ENCODE data around the gene CLPSL2.

Gene CLPSL2

DNA sequence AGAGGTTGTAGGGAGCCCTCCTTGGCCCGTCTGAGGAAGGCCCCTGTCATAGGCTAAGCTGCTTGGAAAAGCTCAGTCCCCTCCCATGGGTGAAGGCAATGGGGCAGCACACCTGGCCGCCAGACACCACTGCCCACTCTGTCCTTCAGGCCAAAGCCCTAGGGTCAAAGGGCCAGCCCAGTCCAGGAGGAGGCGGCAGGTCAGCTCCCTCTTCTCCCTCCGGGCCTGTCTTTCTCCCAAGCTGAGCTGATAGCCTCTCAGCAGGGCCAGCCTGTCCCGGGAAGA lies 5.1 kb upstream of the CLPSL2 start:
- TF ChIP-seq, protein P1, sequence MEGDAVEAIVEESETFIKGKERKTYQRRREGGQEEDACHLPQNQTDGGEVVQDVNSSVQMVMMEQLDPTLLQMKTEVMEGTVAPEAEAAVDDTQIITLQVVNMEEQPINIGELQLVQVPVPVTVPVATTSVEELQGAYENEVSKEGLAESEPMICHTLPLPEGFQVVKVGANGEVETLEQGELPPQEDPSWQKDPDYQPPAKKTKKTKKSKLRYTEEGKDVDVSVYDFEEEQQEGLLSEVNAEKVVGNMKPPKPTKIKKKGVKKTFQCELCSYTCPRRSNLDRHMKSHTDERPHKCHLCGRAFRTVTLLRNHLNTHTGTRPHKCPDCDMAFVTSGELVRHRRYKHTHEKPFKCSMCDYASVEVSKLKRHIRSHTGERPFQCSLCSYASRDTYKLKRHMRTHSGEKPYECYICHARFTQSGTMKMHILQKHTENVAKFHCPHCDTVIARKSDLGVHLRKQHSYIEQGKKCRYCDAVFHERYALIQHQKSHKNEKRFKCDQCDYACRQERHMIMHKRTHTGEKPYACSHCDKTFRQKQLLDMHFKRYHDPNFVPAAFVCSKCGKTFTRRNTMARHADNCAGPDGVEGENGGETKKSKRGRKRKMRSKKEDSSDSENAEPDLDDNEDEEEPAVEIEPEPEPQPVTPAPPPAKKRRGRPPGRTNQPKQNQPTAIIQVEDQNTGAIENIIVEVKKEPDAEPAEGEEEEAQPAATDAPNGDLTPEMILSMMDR (conservative IDR thresholded peaks at IDR 0.05; ENCODE audit: low read depth), result no peak
- CTCF ChIA-PET, result interaction anchor here (0.6 kb wide), 1 partner anchor 319 kb away, joined by 3 read pairs; no protein-coding TSS in a partner anchor
- H3K27ac ChIP-seq, result no peak overlapping the region
- POLR2A ChIA-PET (ENCODE audit: low non-redundant PET), result interaction anchor here (0.6 kb wide), 1 partner anchor 79 kb away, joined by 3 read pairs; no protein-coding TSS in a partner anchor
- DNase-seq (ENCODE audit: low spot score), result no peak

- POLR2A ChIA-PET (ENCODE audit: low non-redundant PET), result no interaction called here
- CTCF ChIA-PET, result interaction anchor here (0.6 kb wide), 1 partner anchor 23 kb away, joined by 3 read pairs; no protein-coding TSS in a partner anchor
- DNase-seq (ENCODE audit: low spot score), result no peak
- no peak overlapping the region for H3K27ac ChIP-seq
- TF ChIP-seq, protein P1 (conservative IDR thresholded peaks at IDR 0.05; ENCODE audit: low read depth), result no peak
Measured at GRCh38 chr6:35774116-35774794, 2.1 kb upstream of the CLPSL2 start.

DNA sequence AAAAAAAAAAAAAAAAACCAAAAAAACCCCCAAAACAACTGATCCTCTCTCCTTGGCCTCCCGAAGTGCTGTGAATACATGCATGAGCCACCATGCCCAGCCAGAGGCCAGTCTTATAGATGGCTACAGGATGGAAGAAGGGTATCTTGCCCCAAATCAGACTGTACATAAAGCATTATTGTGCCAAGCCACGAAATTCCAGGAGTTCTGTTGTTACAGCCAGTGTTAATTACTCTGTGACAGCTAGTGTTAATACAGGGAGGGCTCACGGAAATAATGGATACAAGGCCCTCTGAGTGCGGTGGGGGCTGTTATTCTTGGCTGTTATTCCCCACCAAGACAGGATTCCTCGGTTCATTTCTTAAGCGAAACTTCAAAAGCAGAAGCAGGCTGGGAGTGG lies 1.4 kb upstream of the CLPSL2 start:
- no peak for DNase-seq (ENCODE audit: low spot score)
- TF ChIP-seq, protein P1 (conservative IDR thresholded peaks at IDR 0.05; ENCODE audit: low read depth), result no peak
- H3K27ac ChIP-seq, result no peak overlapping the region
- ChIA-PET POLR2A (ENCODE audit: low non-redundant PET) (no interaction called here), CTCF (interaction anchor here (0.6 kb wide), 1 partner anchor 123 kb away, joined by 3 read pairs; no protein-coding TSS in a partner anchor)

- ChIA-PET POLR2A (ENCODE audit: low non-redundant PET) (no interaction called here), CTCF (no interaction called here)
Measured at GRCh38 chr6:35777356-35778102, 1.1 kb downstream of the CLPSL2 start.

DNA sequence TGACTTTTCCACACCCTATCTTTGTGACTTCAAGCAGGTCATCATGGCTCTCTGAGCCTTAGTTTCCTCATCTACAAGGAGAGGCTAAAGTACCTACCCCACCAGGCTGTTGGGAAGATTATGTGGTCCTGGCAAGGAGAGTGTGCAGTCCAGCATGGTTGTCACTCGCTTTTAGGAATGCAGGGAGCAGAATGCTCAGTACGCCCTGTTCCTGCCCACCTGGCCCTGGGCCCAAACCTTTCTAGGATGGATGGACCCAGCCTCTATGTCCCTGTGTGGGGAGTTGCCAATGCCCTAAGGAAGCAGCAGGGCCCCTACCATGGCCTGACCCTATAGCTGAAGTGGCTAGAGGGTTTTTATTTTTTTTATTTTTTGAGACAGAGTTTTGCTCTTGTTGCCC lies 2.0 kb downstream of the CLPSL2 start:
- TF ChIP-seq, protein P1 (conservative IDR thresholded peaks at IDR 0.05; ENCODE audit: low read depth), result no peak
- H3K27ac ChIP-seq, result no peak overlapping the region
- ChIA-PET POLR2A (ENCODE audit: low non-redundant PET) (no interaction called here), CTCF (no interaction called here)
- DNase-seq (ENCODE audit: low spot score), result no peak

More at GRCh38 chr6:35777356-35778102, 1.1 kb downstream of the CLPSL2 start:
- no peak for DNase-seq (ENCODE audit: low spot score)
- TF ChIP-seq, protein P1 (conservative IDR thresholded peaks at IDR 0.05; ENCODE audit: low read depth), result no peak
- no peak overlapping the region for H3K27ac ChIP-seq

DNA sequence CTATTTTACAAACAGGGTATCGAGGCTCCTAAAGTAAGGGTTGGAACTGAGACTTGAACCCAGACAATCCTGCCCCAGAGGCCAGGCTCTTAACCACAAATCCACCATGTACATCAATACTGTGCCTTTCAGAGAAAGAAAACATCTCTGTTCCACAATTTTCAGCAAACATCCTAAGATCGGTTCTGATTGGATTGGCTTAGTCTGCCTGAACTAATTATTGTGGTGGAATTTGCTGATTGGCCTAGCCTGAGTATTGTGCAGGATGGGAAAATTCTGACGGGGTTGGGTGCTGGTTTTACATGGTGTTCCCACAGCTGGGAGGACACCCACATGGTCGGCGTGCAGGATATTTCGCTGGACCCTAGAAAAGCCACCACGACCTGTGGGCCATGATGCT lies 4.3 kb downstream of the CLPSL2 start, which contains the start of gene CLPSL1:
CLPSL1 (plus strand) TSS at position 301 of the 400 bp plus-strand sequence; CDS start at position 393, 92 bp downstream.
- no peak within 1 kb of the TSS for H3K27ac ChIP-seq
- CTCF ChIA-PET, result no interaction called here
- DNase-seq (ENCODE audit: low spot score), result no peak

More for the DNA sequence above, 4.3 kb downstream of the CLPSL2 start, which contains the start of gene CLPSL1:
- POLR2A ChIA-PET (ENCODE audit: low non-redundant PET), result no interaction called here
- TF ChIP-seq, protein P1 (conservative IDR thresholded peaks at IDR 0.05; ENCODE audit: low read depth), result no peak

All from RWPE1 (cell line).